Hematopoietic multipotent progenitor cell treated with erythropoietin and hydrocortisone succinate and interleukin-3 and kit ligand, for 4 days (in vitro differentiated cells): ENCODE data around the gene SMS.
"Not testable (repeated sequence)": the region's sequence is repeated elsewhere in the genome, so short reads cannot be mapped to it uniquely, and the experiment has no call there.

Experiments used
- DNase-seq: peaks from one replicate; pipeline ENCODE4 v3.0.0-alpha.2; 2015

The SMS gene

DNA sequence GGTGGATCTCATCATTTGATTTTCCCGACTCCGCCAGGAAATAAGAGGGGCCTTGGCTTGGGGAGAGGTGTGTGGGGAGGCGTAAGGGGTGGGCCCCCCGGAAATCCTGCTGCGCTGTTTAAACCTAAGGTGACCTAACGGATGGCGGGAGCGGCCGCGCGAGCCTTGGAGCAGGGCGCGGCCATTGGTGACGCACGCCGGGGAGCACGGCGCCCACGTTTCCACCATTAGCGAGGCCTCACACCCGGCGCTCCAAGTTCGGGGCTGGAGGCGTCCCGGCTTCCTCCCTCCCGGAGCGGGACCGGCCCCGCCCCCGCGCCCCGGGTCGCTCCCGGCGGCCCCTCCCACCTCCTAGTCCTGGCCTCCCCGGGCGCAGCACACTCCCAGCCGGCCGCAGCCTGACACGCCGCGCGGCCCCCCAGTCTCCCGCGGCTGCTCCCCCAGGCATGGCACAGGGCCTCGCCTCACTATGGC is at the start of gene SMS:
Gene SMS, plus strand, starts transcription at position 354 of the 474 bp plus-strand sequence. Its CDS starts 116 bp downstream, at position 470.
- DNase-seq: peak; percentile 87

DNA sequence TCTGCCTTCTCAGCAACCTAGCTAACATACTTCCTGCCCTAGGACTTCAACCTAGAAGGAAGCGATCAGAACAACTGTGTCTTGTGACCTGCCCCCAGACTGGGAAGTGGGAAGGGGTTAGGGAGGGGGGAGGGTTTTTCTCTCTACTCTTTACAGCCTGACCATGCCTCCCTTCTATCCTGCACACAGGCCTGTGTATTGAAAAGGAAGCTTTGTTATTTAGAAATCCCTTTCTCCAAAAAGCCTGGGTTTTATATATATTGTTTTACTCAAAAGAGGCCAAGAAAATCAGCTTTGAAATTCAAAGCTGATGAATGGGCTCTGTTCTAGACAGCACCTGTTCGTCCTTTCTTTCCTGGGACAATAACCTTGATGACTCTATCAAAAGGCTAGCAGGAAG is 35.2 kb upstream of the SMS start:
- DNase-seq: no peak

DNA sequence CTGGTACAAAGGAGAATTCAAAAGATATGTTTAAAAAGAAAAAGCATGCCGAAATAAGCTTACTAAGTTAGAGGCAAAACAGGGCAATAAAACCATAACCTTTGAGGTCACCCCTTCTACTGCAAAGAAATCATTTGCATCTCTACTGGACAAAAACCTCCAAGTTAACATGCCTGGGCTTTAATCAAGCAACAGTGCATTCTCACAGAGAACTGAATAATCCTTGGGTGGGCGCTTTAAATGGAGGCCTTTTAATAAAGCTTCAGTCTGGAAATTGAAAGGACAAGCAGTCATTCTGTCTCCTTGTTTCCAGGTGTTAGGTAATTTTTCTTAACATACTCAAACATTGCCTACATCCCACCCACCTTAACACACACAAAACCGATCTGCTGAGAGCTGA is 34.6 kb upstream of the SMS start:
- DNase-seq: no peak

DNA sequence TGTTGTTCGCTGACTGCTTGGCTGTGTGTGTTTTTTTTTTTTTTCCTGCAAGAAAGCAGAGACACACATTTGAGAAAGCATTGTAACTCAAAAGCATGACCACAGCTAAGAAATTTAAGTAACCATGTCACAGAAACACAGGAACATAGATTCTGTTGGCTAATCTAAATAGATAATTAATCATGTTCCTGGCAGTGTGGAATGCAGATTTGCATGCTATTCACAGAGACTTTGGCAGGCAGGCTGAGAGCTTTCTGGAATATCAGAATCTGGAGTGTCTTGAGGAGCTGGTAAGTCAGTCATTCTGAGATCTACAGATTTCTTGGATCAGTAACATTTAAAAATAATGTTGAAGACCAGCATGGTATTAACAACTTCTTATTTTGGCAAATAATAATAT is 33.2 kb upstream of the SMS start:
- DNase-seq: no peak

DNA sequence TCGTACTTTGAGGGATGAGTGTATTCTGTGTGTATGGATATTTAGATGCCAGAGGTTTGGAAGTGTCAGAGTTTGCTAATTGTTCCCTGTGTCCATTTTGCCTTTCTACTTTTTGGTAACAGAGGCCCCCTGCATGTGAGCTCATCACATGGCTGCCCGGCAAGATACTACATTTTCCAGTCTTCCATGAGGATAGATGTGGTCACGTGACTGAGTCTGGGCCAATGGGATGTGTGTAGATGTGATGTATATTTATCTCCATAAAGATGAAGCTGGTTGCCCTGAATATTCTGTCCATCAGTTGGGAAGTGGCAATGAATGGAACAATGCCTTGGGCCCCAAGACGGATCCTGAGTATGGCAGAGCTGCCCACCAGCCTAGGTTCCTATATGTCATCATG is 29.0 kb upstream of the SMS start:
- DNase-seq: no peak

DNA sequence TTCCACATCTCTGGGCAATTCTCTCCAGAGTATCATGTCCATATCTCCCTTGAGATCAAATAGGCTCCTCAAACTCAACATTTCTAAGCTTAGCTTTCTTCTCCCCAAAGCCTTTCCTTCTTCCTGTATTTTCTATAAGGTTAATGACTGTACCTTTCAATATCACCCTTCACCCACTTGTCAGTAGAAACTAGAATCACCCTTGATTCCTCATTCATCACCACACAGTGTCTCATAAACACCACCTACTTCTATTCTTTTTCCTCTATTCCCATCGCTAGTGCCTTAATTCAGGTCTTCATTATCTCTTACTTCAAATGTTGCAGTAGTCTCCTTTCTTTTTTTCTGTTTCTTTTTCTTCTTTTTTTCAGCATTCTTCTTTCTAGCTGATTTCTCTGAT is 28.3 kb upstream of the SMS start:
- no peak for DNase-seq

DNA sequence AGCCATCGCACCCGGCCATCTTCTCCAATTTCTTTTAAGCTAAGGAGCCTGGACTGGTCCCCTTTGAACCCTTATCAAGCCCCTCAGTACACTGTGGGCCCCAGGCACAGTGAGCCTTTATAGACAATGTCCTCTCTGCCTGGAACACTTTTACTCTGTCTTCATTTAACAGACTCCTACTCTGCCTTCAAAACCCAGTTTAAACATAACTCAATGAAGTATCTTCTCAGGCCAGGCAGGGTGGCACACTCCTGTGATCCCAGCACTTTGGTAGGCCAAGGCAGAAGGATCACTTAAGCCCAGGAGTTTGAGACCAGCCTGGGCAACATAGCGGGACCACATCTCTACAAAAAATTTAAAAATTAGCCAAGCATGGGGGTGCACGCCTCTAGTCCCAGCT is 27.5 kb upstream of the SMS start:
- DNase-seq: no peak

DNA sequence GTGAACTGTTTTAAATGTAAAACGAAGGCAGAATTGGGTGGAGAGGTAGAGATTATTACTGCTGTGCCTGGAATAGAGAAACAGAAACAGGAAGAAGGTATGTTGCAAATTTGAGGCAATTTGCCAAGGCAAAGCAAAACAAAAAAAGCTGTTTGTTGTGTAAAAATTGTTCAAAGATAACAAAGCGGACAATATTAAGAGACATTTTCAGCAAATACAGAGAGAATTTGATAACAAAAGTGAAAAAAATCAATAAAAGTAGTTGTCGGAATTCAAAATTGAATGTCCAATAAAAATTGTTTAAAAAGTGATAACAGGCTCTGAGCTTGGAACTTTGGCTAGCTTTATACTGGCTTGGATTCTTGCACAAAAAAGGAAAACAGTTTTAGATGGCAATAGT is 14.4 kb upstream of the SMS start:
- peak; percentile 46 for DNase-seq

DNA sequence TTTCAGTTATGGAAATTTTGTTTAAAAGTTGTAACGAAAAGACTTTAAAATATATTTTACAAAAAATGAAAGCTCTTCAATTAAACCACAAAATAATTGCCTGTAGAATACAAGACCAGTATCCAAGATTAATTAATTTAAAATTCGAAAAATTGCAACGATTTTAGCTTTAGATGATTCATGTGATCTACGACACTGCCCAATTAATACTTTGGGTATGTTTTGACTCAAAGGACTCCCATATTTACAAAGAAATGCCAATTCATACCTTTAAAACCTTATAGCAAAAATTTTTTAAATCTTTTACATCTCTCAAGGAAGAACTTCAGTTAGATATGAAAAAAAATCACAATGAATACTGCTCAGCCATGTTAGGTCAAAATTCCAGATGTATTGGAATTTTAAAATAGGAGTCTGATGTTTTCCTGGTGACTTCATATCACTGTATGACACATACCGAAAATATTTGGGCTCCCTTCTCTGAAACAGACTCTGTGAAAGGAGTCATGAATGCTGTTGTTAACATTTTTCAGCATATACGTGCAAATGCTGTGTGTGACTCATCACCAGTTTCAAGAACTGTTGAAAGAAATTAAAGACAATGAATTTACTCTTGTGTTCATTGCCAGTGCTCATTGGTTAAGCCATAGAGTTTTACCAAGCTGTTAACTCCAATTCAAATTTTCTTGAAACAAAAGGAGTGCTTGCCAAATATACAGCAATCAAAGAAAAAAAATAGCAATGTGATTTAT is 13.8 kb upstream of the SMS start:
- DNase-seq: no peak

DNA sequence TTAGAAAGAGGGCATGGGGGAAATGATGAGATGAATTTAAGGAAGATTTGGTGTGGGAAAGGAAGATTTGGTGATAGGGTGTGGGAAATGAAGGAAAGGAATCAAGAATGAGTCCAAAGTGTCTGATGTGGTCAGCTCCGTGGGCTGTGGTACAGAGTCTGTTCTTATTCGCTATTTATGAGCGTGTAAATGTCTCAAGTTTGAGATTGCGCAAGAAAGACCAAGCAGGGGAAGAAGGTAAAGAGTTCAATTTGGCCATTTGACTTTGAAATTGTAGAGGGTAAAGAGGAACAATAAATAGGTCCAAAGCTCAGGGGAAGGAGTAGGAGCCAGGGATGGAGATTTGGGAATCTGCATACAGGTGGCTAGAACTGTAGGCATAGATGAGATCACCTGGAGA is 11.3 kb upstream of the SMS start:
- peak; percentile 22 for DNase-seq

DNA sequence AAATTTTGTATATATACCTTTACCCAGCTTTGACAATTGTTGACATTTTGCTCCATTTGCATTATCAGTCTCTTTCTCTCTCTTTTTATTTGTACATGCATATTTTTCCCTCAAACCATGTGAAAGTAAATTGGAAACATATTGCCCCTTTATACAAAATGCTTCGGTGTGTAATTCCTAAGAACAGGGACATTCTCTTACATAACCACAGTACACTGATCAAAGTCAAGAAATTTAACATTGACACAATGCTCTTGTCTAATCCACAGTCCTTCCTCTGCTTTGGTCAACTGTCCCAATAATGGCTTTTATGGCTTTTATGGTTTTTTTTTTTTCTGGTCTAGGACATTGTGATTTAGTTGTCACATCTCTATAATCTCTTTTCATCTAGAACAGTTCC is 9.5 kb upstream of the SMS start:
- no peak for DNase-seq

DNA sequence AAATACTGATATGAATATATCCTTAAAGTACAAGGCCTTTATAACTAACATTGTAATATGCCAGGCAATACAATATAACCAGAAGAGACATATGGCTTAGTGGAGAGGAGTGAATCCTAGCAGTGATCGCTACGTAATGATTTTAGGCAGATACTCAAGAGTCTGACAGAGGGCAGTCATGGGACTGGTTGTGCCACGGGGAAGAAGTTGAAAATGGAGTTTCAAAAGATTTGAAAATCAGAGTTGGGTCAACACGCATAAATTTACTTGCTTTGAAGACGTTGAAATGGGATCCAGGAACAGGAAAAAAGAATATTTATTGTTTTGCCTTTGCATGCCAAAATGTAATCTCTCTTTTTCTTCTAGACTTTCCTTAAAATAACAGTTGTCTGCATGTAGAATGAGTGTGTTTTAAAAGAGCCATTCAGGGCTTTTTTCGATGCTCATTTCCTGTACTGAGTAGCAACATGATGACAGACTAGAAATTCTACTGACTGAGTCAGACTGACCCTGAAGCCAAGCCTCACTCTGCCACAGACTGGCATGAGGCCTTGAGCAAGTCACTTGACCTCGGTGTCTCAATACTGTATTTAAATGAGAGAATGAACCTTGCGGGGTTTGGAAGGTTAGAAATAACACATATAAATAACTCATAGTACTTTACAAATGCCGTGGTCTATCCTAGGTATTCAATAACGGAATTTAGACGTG is 8.1 kb upstream of the SMS start:
- no peak for DNase-seq

DNA sequence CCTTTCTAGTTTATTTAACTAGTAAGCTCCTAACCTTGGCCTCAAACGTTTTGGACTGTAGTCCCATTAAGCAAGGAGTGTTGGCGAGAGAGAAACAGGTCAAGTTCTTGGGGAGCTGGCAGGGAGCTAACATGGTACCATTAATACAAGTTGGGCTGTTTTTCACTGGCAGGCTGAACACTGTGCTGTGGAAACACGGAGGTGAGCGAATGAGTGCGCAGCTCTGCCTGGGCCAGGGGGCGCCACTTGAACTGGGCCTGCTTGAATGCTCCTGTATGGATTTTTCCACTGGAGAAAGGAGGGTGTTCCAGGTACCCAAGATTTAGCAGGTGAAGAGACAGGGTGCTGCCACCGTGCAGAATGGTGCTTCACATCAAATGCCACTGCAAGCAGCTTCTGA is 7.4 kb upstream of the SMS start:
- no peak for DNase-seq

DNA sequence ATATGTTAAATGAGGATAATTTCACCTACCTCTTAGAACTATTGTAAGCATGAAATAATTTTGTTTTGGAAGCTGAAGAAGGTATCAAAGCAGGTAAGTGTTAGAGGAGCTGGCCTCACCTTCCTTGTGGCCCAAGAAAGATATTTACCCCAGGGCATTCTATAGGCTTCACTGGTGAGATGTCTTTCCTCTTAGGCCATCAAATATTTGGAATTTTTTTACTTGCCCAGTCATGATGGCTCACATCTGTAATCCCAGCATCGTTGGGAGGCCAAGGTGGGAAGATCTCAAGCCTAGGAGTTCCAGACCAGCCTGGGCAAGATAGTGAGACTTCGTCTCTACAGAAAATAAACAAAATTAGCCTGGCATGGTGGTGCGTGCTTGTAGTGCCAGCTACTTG is 6.1 kb upstream of the SMS start:
- DNase-seq: no peak

DNA sequence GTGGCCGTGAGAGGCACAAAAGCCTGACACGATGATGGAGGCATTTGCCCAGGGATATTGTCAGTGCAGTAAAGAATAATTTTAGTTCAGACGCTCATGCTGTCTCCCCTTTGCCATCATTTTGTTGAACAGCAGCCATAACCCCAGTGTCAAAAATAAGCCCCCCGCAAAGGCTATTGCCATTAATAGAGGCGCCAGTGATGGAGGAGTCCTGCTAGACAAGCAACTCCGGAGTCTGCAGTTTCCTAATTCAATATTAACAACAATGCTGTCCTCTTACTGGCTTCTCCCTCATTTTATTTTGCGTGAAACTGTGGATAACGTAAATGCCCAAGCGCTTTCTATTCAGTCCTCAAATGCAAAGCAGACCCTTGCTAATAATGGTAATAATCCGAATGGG is 603 bp upstream of the SMS start:
- DNase-seq: no peak

DNA sequence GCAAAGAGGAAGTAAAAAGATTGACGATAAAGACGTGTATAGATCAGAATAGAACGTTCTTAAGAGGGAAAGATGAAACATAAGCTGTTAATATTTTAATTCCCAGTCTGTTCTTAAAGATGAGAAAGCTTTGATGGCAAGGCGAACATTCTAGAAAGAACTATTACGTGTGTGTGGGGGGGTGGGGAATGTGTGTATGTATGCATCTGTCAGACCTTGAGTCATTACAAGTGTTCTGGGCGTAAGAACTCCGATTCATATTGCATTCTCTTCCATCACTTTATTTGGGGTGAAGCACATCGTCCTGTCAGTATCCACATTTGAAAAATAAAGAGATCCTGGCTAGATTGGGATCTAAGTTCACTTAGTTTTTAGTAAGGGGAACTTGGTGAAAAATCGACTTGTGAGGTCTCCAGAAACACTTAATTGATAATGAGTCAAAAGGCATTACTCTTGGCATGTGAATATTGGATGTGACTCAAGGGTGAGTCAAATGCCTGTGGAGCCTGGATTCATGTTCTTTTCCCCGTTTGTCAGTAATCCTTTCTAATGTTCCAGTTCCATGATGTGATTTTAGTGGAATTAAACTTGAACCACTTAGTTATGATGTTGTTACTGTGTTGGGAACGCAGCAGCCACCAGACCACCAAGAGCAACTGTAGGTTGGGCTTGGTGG is 3.1 kb downstream of the SMS start:
- DNase-seq: no peak

DNA sequence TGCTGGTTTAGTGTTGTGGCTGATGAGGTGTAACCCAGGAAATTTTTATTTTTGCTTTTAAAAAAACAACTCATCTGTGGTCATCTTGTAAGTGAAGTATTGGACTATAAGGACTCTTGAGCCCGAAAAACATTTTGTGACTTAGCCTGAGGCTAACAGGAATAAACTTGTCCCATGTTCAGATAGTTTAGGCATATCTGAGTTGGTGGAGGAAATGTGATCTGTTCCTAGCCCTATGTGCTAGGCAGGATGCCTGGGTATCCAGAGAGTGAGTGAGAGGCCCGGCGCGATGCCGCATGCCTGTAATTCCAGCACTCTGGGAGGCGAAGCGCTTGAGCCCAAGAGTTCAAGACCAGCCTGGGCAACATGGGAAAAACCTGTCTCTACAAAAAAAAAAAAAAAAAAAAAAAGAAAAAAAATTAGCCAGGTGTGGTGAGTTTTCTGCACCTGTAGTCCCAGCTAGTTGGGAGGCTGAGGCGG is 3.7 kb downstream of the SMS start:
- no peak for DNase-seq

DNA sequence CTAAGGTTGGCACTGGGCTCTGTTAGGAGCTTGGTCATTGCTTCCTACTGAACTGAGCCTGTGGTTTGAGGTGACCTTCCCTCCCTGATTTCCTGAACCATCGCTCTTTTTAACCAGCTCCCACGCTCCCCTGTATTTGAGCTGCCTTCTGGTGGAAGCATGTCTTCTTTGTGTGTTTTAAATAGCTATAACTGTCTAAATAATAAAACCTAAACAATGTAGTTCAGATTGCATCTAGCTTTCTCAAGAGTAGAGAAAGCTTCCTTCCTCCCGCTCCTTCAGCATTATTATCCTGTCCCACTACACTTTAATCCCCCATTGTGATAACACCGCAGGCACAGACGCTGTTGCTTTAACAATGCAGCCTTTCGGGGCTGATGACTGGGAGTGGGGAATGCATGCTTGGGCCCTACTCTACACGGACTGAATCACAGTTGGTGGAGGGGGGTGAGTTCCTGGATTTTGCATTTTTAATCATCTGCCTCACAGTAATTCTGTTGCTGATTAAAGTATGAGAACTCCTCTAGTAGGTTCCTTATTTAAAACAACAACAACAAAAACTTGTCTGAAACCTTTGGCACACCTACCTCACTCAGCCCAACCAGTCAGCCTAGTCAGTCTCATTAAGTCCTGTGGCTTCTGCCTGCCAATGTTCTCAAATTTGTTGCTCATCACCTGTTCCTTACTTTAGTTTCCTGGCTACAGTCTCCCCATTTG is 6.6 kb downstream of the SMS start:
- DNase-seq: no peak

DNA sequence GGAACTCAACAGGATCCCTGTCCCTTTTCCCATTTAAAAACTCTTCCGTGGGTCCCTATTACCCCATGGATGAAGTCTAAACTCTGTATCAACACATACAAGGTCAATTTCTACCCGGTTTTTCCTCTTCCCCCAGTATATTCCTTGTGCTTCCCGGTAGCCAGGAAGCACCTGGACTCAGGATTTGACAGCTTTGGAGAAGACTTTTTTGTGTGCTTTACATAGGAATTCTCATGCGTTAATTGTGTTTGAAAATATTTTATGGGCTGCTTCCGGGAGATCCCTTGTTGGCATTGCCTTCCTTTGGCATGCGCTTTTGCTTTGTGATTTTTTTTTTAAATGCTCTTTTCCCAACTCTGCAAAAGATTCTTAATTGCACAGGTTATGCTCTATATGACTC is 7.2 kb downstream of the SMS start:
- DNase-seq: no peak

DNA sequence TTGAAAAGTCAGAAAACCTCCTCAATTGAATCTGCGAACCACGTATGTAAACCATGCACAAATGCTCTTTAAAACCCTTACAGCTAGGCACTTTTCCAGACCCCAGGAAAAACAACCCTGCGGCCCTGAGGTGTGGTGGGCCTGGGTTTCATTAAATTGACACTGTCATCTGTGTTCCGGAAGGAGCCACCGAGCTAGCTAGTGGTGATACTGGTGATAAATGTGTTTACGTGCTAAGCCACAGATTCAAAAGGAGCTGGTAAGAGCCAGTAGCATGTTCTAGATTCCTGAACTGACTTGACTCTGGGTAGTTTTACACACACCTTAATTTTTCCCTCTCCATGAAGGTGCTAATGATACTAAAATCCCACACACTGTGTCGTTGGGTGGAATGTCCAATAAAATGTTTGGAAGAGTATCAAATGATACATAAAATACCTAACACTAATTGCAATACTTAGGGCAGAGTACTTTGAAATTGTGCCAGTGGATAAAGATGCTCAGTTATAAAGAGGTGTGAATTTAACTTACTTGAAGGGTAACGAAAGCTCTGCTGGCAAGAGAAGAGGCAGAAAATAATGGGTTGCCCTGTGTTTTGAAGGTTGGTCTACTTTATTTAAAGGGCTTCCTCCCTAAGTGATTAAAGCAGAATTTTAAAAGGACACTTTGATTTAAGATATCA is 8.5 kb downstream of the SMS start:
- no peak for DNase-seq

DNA sequence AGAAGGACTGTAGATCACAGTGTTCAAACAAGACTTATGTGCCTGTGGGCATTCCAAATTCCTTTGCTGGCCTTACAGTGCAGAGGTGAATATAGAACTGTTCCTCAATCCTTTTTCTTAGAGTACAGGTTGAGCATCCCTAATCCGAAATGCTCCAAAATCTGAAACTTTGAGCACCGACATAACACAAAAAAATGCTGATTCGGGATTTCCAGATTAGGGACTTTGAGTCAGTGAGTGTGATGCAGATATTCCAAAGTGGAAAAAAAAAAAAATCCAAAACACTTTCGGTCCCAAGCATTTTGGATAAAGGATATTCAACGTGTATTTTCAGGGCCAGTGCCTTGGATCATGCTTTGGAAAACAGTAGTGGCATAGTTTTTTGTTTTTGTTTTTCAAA is 9.2 kb downstream of the SMS start:
- DNase-seq: no peak

DNA sequence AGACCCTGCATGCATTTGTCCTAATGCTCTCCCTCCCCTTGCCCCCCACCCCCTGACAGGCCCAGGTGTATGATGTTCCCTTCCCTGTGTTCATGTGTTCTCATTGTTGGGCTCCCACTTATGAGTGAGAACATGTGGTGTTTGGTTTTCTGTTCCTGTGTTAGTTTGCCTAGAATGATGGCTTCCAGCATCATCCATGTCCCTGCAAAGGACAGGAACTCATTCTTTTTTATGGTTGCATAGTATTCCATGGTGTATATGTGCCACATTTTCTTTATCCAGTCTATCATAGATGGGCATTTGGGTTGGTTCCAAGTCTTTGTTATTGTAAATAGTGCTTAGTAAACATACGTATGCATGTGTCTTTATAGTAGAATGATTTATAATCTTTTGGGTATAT is 10.0 kb downstream of the SMS start:
- DNase-seq: not testable (repeated sequence)

DNA sequence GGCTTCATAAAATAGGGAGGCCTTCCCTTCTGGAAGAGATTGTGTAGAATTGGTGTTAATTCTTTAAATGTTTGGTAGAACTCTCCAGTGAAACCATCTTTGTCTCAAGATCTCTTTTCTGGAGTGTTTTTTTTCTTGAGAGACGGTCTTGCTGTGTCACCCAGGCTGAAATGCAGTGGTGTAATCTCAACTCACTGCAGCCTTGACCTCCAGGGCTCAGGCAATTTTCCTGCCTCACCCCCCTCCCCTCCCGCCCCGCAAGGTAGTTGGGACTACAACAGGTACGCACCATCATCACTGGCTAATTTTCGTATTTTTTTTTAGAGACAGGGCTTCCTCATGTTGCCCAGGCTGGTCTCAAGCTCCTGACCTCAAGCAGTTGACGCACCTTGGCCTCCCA is 12.1 kb downstream of the SMS start:
- DNase-seq: no peak
